GM15510 (cell line): Measurements from ENCODE around the gene OMP.

Experiments
- POLR2A ChIP-seq: IDR thresholded peaks from 3 replicates; pipeline ENCODE4 v1.6.1; 2011; ENCODE audit warnings: borderline replicate concordance; ENCODE audit not compliant: insufficient read length; ENCODE audit errors: extremely low read depth

OMP gene

GRCh38 chr11:77141475-77141874 lies 38.8 kb downstream of the OMP start:
- TF ChIP-seq POLR2A, result no peak

GRCh38 chr11:77142091-77142975 lies 39.7 kb downstream of the OMP start:
- no peak for TF ChIP-seq POLR2A

DNA sequence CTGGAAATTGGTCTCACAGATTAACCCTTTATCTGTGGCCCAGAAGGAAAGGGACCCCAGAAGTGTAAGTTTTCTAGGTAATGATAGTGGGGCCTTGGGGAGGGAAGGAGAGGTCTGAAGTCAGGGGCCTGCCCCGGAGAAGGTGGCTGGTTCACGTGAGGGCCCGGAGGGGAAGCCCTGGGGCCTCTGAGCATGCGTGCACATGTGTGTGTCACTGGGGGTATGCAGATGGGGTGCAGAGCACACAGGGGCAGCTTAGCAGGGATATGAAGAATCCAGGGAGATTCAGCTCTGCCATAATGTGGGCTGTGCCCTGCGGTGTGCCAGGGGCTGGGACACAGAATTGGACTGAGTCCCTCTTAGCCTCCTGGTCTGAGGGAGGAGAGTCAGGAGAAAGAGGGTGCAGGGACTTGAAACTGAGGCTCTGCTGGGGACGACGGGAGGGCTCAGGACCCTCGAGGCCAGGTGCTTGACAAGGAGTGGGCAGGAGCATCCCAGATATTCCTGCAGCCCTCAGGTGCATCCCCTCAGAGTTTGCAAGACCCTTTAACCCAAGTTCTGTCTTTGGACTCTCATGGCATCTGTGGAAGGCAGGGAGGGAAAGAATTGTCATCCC lies 40.9 kb downstream of the OMP start:
- no peak for TF ChIP-seq POLR2A

DNA sequence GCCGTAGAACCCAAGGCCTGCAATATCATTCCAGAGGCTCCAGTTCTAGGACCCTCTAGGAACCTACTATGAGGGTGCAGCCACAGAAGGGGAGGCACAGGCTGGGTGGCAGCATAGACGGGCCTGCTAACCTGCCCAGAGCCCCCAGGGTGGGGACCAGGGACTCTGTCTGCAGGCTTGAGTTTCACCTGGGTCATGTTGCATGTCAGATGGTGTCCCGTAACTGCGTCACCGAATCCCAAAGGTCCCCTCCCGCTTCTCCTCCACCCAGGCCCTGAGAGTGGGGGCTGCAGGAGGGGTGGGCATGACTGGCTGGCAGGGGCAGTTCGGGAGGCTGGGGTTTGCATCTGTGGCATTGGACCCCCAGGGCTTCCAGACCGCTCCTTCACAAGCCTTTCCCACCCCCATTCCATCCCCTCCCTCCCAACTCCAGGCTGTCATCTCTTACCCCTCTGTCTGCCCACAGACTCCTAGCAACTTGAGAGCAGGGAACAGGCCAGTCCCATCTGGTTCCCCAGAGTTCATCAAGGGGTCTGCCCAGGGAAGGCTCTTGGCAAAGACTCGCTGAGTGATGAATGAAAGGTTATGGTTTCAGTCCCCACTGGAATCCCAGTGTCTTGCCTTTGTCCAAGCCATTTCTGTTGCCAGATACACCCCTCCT lies 41.7 kb downstream of the OMP start:
- TF ChIP-seq POLR2A, result no peak

DNA sequence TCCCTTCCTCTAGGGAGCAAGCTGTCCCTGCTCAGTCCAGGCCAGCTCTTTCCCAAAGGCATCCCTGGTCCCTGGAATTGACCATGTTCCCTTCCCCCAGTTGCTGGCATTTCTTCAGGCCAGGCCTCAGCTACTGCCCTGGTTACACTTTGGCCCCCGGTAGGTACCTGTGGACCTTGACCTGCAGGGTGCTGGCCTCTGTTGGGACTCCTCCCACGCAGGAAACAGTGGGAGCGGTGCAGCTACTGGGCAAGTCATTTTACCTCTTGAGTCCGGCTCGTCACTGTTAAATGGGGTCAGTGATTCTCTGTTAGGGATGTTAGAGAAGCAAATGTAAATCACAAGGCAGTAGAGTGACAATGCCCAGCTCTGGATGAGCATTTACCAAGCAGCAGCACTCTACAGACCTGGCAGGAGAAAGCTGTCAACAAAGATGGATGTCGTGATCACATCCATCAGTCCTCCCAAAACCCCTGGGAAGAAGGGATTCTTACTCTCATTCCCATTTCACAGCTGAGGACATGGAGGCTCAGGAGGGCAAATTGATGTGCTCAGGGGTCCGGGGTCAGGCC lies 42.3 kb downstream of the OMP start:
- TF ChIP-seq POLR2A, result no peak

DNA sequence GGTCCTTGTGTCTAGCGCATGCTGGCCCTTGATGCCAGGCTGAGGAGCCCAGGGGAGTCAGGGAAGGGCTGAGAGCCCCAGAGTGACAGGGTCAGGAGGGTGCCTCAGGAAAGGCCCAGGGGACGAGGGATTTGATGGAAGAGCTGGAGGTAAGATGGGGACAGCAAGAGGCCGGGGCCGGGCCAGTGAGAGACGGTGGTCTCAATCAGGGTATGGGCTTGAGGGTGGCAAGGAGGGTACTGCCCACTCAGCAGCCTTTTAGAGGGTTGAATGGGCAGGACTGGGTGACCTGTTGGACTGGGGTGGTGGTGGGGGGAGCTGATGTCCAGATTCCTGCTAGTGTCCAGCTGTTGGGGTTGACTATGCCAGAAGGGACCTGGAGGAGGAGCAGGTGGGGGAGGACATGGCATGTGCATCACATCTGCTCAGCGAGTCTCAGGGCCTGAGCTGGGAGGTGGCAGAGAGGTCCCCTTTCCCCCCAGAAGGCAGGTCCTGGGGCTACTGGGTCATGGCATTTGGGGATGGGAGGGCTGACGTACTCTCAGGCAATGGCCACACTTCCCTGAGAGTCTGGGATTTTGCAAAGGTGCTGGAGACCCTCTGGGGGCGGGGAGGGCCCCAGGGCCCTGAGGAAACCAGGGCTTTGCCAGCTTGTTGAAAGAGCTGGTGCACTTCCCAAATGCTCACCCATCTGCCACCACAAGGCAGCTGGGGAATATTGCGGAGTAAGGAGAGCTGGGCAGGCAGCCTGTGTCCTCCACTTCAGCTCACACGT lies 43.8 kb downstream of the OMP start:
- no peak for TF ChIP-seq POLR2A

- no peak for TF ChIP-seq POLR2A
These were observed 44.3 kb downstream of the OMP start for GRCh38 chr11:77147036-77147315.

- TF ChIP-seq POLR2A, result no peak
These were observed 45.2 kb downstream of the OMP start for GRCh38 chr11:77147668-77148321.

DNA sequence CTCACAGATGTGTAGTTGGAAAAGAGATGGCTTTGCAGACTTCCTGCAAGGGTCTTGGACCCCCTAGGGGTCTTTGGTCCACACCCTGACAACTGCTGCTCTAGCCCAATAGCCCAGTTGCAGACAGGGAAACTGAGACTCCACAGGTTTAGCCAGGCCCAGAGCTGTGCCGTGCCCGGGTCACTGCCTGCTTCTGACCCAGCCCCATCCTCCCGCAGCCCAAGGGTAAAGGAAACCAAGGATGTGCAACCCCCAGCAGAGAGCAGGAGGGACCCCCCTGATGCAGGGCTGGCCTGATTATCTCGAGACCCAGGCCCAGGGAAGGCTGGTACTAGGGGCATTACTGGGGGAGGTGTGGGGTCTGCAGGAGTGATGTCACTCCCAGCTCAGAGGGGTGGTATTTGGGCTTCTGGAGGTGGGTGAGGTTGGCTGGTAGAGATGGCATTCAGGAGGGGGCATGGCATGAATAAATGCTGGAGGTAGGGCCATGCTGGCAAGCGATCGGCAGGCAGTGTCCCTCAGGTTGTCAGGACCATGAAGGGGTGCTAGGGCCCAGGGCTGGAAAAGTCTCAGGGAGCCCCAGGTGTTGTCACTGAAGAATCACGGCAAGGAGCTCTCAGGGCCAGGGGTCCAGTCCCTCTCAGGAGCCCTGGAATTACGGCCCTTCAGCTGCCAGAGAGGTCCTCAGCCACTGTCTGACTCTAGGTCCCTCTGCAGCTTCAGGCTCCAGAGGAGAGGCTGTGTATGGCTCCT lies 46.5 kb downstream of the OMP start:
- TF ChIP-seq POLR2A, result no peak

DNA sequence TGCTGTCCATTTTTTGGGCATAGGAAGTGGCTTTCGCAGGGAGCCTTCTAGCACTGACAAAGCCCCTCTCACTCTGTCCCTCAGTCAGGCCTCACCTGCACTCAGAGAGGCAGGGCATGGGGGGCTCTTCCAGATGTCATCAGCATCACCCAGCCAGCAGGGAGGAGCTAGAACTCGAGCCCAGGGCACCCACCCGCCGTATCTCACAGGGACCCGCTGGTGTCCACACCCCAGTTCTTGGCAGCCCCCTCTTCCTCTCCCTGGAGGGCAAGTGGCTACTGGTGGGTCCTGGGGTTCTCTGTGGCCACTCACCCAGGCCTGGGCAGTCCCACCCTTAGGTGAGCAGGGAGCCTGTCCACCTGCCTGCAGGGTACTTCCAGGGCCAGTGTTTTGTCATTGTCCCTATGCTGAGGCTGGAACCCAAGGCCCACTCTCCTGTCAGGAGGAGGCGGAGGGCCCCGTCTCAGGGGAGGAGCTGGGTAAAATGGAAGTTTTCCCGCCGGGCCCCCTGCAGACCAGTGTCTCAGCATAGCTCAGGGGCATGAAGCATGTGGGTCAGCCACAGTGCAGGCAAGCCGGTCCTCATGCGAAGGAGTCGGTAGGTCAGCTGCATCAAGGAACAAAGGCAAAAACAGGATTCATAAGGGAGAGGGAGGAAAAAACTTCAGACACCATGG lies 47.2 kb downstream of the OMP start:
- no peak for TF ChIP-seq POLR2A

GRCh38 chr11:77150836-77151235 lies 48.2 kb downstream of the OMP start:
- no peak for TF ChIP-seq POLR2A

- TF ChIP-seq POLR2A, result no peak
These were observed 49.3 kb downstream of the OMP start for GRCh38 chr11:77151804-77152509.
